ENCODE results near the gene NTMT2.

Gene NTMT2

GRCh38 chr1:170150921-170151320, 5.2 kb downstream of the NTMT2 start:
- no peak for TF ChIP-seq ZC3H10 (CRISPR knock-in tag; IDR thresholded peaks at IDR 0.05)
- TF ChIP-seq ZNF70 (CRISPR knock-in tag; IDR thresholded peaks at IDR 0.05): no peak
- no peak for TF ChIP-seq ISL1 (CRISPR knock-in tag; IDR thresholded peaks at IDR 0.05)
- no peak for TF ChIP-seq ZFP3 (CRISPR knock-in tag; IDR thresholded peaks at IDR 0.05)
- no peak for TF ChIP-seq OSR1 (CRISPR knock-in tag; IDR thresholded peaks at IDR 0.05)
- no peak for TF ChIP-seq CSDC2 (CRISPR knock-in tag; IDR thresholded peaks at IDR 0.05)
- no peak for TF ChIP-seq ZFP30 (CRISPR knock-in tag; IDR thresholded peaks at IDR 0.05)
- TF ChIP-seq CREB5 (CRISPR knock-in tag; IDR thresholded peaks at IDR 0.05; ENCODE audit: low read depth): no peak
- TF ChIP-seq BACH2 (CRISPR knock-in tag; IDR thresholded peaks at IDR 0.05; ENCODE audit: borderline replicate concordance): no peak
- TF ChIP-seq ZNF8 (CRISPR knock-in tag; IDR thresholded peaks at IDR 0.05): no peak
- TF ChIP-seq PPARA (CRISPR knock-in tag; IDR thresholded peaks at IDR 0.05; ENCODE audit: borderline replicate concordance): no peak
- ATAC-seq: no peak

- TF ChIP-seq CSRNP3 (CRISPR knock-in tag; IDR thresholded peaks at IDR 0.05): no peak
- no peak for TF ChIP-seq ZNF70 (CRISPR knock-in tag; IDR thresholded peaks at IDR 0.05)
- no peak for ATAC-seq
These were observed 7.7 kb downstream of the NTMT2 start for GRCh38 chr1:170153417-170153816.

- ATAC-seq: no peak
- TF ChIP-seq TCF4 (CRISPR knock-in tag; IDR thresholded peaks at IDR 0.05; ENCODE audit: borderline replicate concordance) (no peak), SNAI2 (CRISPR knock-in tag; IDR thresholded peaks at IDR 0.05) (no peak), ZNF70 (CRISPR knock-in tag; IDR thresholded peaks at IDR 0.05) (no peak), ZNF565 (CRISPR knock-in tag; conservative IDR thresholded peaks at IDR 0.05; ENCODE audit: low read depth) (no peak), TOX (CRISPR knock-in tag; IDR thresholded peaks at IDR 0.05; ENCODE audit: borderline replicate concordance) (no peak)
These were observed 9.3 kb downstream of the NTMT2 start for GRCh38 chr1:170155055-170155454.

GRCh38 chr1:170156594-170156993, 10.8 kb downstream of the NTMT2 start:
- TF ChIP-seq CSDC2 (CRISPR knock-in tag; IDR thresholded peaks at IDR 0.05) (no peak), ISL1 (CRISPR knock-in tag; IDR thresholded peaks at IDR 0.05) (no peak), POU6F1 (CRISPR knock-in tag; IDR thresholded peaks at IDR 0.05; ENCODE audit: borderline replicate concordance, low read depth) (no peak), TCF4 (CRISPR knock-in tag; IDR thresholded peaks at IDR 0.05; ENCODE audit: borderline replicate concordance) (no peak), CSRNP3 (CRISPR knock-in tag; IDR thresholded peaks at IDR 0.05) (no peak), ZFP3 (CRISPR knock-in tag; IDR thresholded peaks at IDR 0.05) (no peak), RARB (CRISPR knock-in tag; IDR thresholded peaks at IDR 0.05) (no peak), CREB5 (CRISPR knock-in tag; IDR thresholded peaks at IDR 0.05; ENCODE audit: low read depth) (no peak), ZNF8 (CRISPR knock-in tag; IDR thresholded peaks at IDR 0.05) (no peak), TOX (CRISPR knock-in tag; IDR thresholded peaks at IDR 0.05; ENCODE audit: borderline replicate concordance) (no peak), ZNF70 (CRISPR knock-in tag; IDR thresholded peaks at IDR 0.05) (no peak), GLIS3 (CRISPR knock-in tag; IDR thresholded peaks at IDR 0.05) (no peak), ESRRG (CRISPR knock-in tag; IDR thresholded peaks at IDR 0.05) (no peak), PPARA (CRISPR knock-in tag; IDR thresholded peaks at IDR 0.05; ENCODE audit: borderline replicate concordance) (no peak), PATZ1 (CRISPR knock-in tag; IDR thresholded peaks at IDR 0.05; ENCODE audit: borderline replicate concordance) (no peak), ARNTL (CRISPR knock-in tag; IDR thresholded peaks at IDR 0.05; ENCODE audit: borderline replicate concordance, low read depth) (no peak), TSHZ2 (CRISPR knock-in tag; IDR thresholded peaks at IDR 0.05) (no peak), ZFP30 (CRISPR knock-in tag; IDR thresholded peaks at IDR 0.05) (no peak)
- no peak for ATAC-seq

All from SK-N-SH treated with all-trans-retinoic acid at 6 μM for 48 hours (cell line).